Transverse colon (tissue), 4 donors: ENCODE measurements around the gene PAQR3. TPM values are rescaled to one million over a fixed set of nuclear protein-coding genes. Genes with fewer than 3 reads are reported as not detected.

ENCODE experiments used
- DNase-seq: peaks from one replicate; pipeline ENCODE4 v3.0.0-alpha.2; 2019
- H3K27ac ChIP-seq, 4 donors: fragments of 200-600 bp; sonication (generic); 2 replicates each; pipeline ENCODE4 v1.5.1; 2016 to 2018; ENCODE audit warnings: inconsistent platforms in 4 of 4
- H3K27me3 ChIP-seq: fragments of 200-600 bp; sonication (generic); 2 replicates; pipeline ENCODE4 v1.5.1; 2017; ENCODE audit warnings: inconsistent platforms
- H3K36me3 ChIP-seq, 4 donors: fragments of 200-600 bp; sonication (generic); 2 replicates each; pipeline ENCODE4 v1.5.1; 2017 to 2019; ENCODE audit warnings: inconsistent platforms in 4 of 4
- H3K4me1 ChIP-seq, 4 donors: fragments of 200-600 bp; sonication (generic); 2 replicates each; pipeline ENCODE4 v1.5.1; 2017 to 2020; ENCODE audit warnings: inconsistent platforms in 4 of 4
- H3K4me3 ChIP-seq, 4 donors: fragments of 200-600 bp; sonication (generic); 1 replicate in 1 of 4; 2 replicates in 3 of 4; pipeline versions ENCODE4 v1.5.1 to v1.6.1; 2017 to 2019; ENCODE audit warnings: inconsistent platforms in 4 of 4
- H3K9me3 ChIP-seq, 2 donors: fragments of 200-600 bp; sonication (generic); 2 replicates each; pipeline ENCODE4 v1.5.1; 2017 to 2019; ENCODE audit warnings: inconsistent platforms in 2 of 2
- CTCF ChIP-seq, 5 experiments: fragments of 200-600 bp in 3 of 5; fragments of 450-650 bp in 2 of 5; sonication (generic) in 3 of 5; IDR thresholded peaks; 1 replicate in 2 of 5; 2 replicates in 3 of 5; pipeline ENCODE4 v1.5.1; 2016 to 2017; ENCODE audit warnings: antibody characterized with exemption in 5 of 5, inconsistent platforms in 3 of 5, mild to moderate bottlenecking in 2 of 5, moderate library complexity in 1 of 5
- EP300 ChIP-seq: sonication (generic); formaldehyde crosslinking; IDR thresholded peaks from one replicate; pipeline ENCODE4 v1.6.1; 2017; ENCODE audit warnings: antibody characterized with exemption, low read depth
- POLR2A ChIP-seq: fragments of 450-650 bp; IDR thresholded peaks from one replicate; pipeline ENCODE4 v1.6.1; 2016; ENCODE audit warnings: antibody characterized with exemption, mild to moderate bottlenecking, moderate library complexity
- POLR2AphosphoS5 ChIP-seq, 3 donors: sonication (generic); formaldehyde crosslinking; IDR thresholded peaks; one replicate each; pipeline ENCODE4 v1.6.1; 2016; ENCODE audit warnings: antibody characterized with exemption in 3 of 3
- WGBS, 2 donors: methylation state at CpG; one replicate each; pipeline ENCODE4 v1.1.5; 2018; ENCODE audit warnings: low coverage in 1 of 2; 5-methylcytosine and 5-hydroxymethylcytosine counted together
- in situ Hi-C, 4 donors: fragments of 200-750 bp; cut with MboI; loops; one replicate each; pipeline versions ENCODE4 v1.15.0 to v1.15.1; 2017; ENCODE audit warnings: low sequenced_read_pairs in 3 of 4, low pct_ligation_motif_present in 1 of 4, low pct_unique_long_range_greater_than_20kb in 1 of 4
- intact Hi-C: fragments of 100-400 bp; cut with DNase I; formaldehyde crosslinking; loops from one replicate; pipeline ENCODE4 v1.15.1; 2023; ENCODE audit warnings: low total_unique reads
- total RNA-seq, 4 donors: library from RNA; depleted of rRNA; stranded (reverse); fragments of >200 nt; gene quantifications; one replicate each; pipeline ENCODE4 v1.1.0, GENCODE V29; 2016

Gene PAQR3
- total RNA-seq, 4 donors from 2014 or later = 4.0 to 13.1 (median 12.7) TPM

DNA sequence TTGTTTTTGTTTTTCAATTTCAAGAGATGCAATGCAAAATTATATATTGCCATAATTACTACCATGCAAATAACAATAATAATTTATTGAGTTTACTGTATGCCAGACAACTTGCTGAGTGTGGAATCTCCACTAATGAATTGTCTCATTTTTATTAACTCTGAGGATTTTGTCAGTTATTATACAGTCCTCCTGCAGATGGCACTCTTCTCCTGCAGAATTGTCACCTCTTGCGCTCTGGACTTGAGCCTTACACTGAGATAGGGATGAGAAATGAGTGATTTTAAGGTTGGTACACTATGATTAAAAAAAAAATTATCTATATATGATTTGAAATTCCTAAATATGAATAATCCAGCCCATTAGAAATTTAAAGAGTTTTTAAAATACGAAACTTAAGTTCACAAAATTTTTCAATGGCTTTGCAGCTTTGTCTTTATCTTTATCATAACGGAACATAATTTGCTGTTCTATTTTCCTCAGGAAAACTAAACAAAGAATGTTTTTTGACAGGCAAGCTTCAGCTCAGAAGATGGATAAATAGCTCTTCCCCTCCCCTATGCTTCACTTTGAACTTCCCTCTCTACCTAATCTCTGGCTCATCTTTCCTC, 12.7 kb upstream of the PAQR3 start:
- no peak overlapping the region for H3K4me3 ChIP-seq
- in situ Hi-C loops (loop anchor here (10.0 to 25.0 kb wide), 2 partner anchors 1260 to 1263 kb away; no protein-coding TSS in a partner anchor), intact Hi-C loops (loop anchor here (5.0 kb wide), 1 partner anchor 1260 kb away; no protein-coding TSS in a partner anchor)
- no peaks in the 10 kb centered on the region for H3K9me3 ChIP-seq
- DNase-seq = no peak
- no peaks in the 10 kb centered on the region for H3K4me1 ChIP-seq
- 53 to 62% methylated on average over 3 of the region's 3 CpGs for WGBS, 2 donors
- H3K27me3 ChIP-seq = no peaks in the 10 kb centered on the region
- H3K36me3 ChIP-seq = no peaks in the 10 kb centered on the region
- TF ChIP-seq CTCF (IDR thresholded peaks at IDR 0.05) = peak; percentile 65 to 78 (median 69)
- TF ChIP-seq POLR2A = no peak
- H3K27ac ChIP-seq = no peak overlapping the region

DNA sequence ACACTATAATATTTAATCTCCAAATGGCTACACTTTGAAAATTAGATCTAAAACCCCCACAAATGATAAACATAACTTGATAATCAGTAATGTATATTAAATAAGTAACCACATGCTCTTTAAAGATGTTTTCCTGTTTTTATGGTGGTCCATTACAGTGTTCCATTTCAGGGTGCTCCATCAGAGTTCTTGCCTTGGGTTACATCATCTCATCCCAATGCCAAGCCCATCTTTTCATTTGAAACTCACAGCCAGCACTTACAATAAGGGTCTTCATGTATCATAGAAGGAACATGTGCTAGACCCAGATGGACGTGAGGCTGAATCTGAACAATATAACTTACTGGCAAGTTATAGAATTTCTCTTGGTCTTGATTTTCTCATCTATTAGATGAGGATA, 10.5 kb upstream of the PAQR3 start:
- in situ Hi-C loops = loop anchor here (10.0 to 25.0 kb wide), 2 partner anchors 1263 to 1265 kb away; no protein-coding TSS in a partner anchor
- TF ChIP-seq CTCF (IDR thresholded peaks at IDR 0.05) (no peak), POLR2A (no peak), POLR2AphosphoS5 (IDR thresholded peaks at IDR 0.05) (no peak), EP300 (no peak)
- no peaks in the 10 kb centered on the region for H3K36me3 ChIP-seq
- H3K4me3 ChIP-seq = no peak overlapping the region
- DNase-seq = no peak
- H3K9me3 ChIP-seq = peaks cover 3 to 5% of the 10 kb centered on the region in 2 donors
- 56 to 81% methylated on average over 1 of the region's 1 CpG for WGBS, 2 donors
- no peaks in the 10 kb centered on the region for H3K27me3 ChIP-seq
- intact Hi-C loops = loop anchor here (5.0 kb wide), 2 partner anchors 877 to 1263 kb away; no protein-coding TSS in a partner anchor
- no peak overlapping the region for H3K27ac ChIP-seq
- no peaks in the 10 kb centered on the region for H3K4me1 ChIP-seq

GRCh38 chr4:78945651-78946179, 6.5 kb upstream of the PAQR3 start:
- WGBS, 2 donors = 82 to 90% methylated on average over 3 of the region's 3 CpGs
- no peaks in the 10 kb centered on the region for H3K36me3 ChIP-seq
- no peak overlapping the region for H3K4me3 ChIP-seq
- no peak for DNase-seq
- intact Hi-C loops (loop anchor here (5.0 kb wide), 1 partner anchor 873 kb away; no protein-coding TSS in a partner anchor), in situ Hi-C loops (no loop called here)
- peaks cover 3 to 5% of the 10 kb centered on the region in 2 donors for H3K9me3 ChIP-seq
- H3K4me1 ChIP-seq = no peaks in the 10 kb centered on the region
- TF ChIP-seq CTCF (IDR thresholded peaks at IDR 0.05) = no peak
- no peak for TF ChIP-seq EP300
- no peak for TF ChIP-seq POLR2A
- TF ChIP-seq POLR2AphosphoS5 (IDR thresholded peaks at IDR 0.05) = no peak
- no peak overlapping the region for H3K27ac ChIP-seq
- no peaks in the 10 kb centered on the region for H3K27me3 ChIP-seq

- Histone ChIP-seq H3K4me3 (no peak overlapping the region), H3K9me3 (peaks cover 3 to 5% of the 10 kb centered on the region in 2 donors), H3K36me3 (no peaks in the 10 kb centered on the region), H3K27me3 (no peaks in the 10 kb centered on the region), H3K4me1 (peaks cover 0 to 7% (median 0%) of the 10 kb centered on the region in 4 donors), H3K27ac (no peak overlapping the region)
- no peak for DNase-seq
- TF ChIP-seq CTCF (IDR thresholded peaks at IDR 0.05) (no peak), POLR2A (no peak), EP300 (no peak), POLR2AphosphoS5 (IDR thresholded peaks at IDR 0.05) (no peak)
- intact Hi-C loops (no loop called here), in situ Hi-C loops (no loop called here)
- WGBS, 2 donors = 33 to 41% methylated on average over 1 of the region's 1 CpG
Measured at GRCh38 chr4:78944381-78944780, 5.1 kb upstream of the PAQR3 start.
